Brain microvascular endothelial cell (primary cell): ENCODE results near the gene WDTC1.
"Not testable (repeated sequence)": the region's sequence is repeated elsewhere in the genome, so short reads cannot be mapped to it uniquely, and the experiment has no call there.

Source experiments
- DNase-seq: peaks from one replicate; pipeline ENCODE4 v3.0.0-alpha.2; 2020
- H3K27ac ChIP-seq: fragments of 250-450 bp; sonication (Bioruptor Pico); 2 replicates; pipeline ENCODE4 v1.5.1; 2020; ENCODE audit warnings: mild to moderate bottlenecking, moderate library complexity
- H3K27me3 ChIP-seq: fragments of 250-450 bp; sonication (Bioruptor Pico); replicated peaks from 2 replicates; pipeline ENCODE4 v1.5.1; 2020; ENCODE audit warnings: mild to moderate bottlenecking
- H3K36me3 ChIP-seq: fragments of 250-450 bp; sonication (Bioruptor Pico); replicated peaks from 2 replicates; pipeline ENCODE4 v1.5.1; 2020; ENCODE audit warnings: mild to moderate bottlenecking
- H3K4me3 ChIP-seq: 2 replicates; pipeline ENCODE4 v1.5.1; 2011; ENCODE audit warnings: low read depth, mild to moderate bottlenecking, control low read depth, low read length, moderate library complexity
- in situ Hi-C: cut with HindIII; loops from 2 replicates; pipeline ENCODE4 v1.10.0; 2017; ENCODE audit warnings: low sequenced_read_pairs, low pct_ligation_motif_present
- TF ChIP-seq, protein P1 (sequence below): IDR thresholded peaks from 2 replicates; pipeline ENCODE4 v1.5.1; 2011; ENCODE audit warnings: low read depth, mild to moderate bottlenecking, moderate library complexity, low read length, control low read depth, inconsistent platforms; ENCODE audit errors: missing control alignments

The WDTC1 gene

DNA sequence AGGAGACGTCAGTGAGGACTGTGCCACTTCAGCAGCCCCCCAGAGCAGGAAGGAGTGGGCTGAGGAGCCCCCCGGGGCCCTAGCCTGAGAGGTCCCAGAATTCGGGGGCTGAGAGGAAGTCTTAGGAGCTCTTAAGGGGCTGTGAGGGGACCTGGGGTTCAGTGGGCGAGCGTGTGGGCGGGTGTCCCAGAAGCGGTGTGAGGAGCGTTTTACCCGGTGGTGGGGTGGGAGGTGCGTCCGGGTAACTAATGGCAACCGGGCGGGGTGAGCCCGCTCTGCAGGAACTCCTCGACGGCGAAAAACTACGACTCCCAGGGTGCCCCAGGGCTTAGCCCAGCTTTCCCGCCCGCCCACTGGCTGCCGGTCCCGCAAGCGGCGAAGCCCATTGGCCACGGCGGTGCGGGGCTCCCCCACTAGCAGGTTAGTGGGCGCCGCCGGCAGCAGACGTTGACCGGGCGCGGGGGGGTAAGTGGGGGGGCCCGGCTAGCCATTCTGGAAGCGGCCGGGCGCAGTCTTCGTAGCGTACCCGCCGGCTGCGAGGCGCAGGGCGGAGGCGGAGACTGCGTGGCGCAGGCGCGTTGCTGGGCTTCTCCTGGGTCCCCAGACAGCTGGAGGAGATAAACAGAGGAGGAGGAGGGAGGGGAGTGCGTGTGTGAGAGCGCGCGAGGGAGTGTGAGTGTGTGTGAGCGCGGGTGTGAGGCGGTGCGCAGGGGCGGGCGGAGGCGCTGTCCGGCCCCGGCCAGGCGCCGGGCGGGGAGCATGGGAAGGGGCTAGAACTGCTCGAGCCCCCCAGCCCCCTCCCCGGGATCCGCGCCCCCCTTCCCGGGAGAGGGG is at the start of gene WDTC1:
TSS of gene WDTC1 (plus strand) at position 584 of the 834 bp plus-strand sequence. CDS start 26,423 bp downstream, outside the sequence.
- H3K27ac ChIP-seq: no peak within 1 kb of the TSS
- in situ Hi-C loops: no loop called here
- peak; percentile 96 for DNase-seq
- H3K27me3 ChIP-seq: no peaks in the 10 kb centered on the region
- peak within 1 kb of the TSS; percentile 67 for H3K4me3 ChIP-seq
- TF ChIP-seq, protein P1, sequence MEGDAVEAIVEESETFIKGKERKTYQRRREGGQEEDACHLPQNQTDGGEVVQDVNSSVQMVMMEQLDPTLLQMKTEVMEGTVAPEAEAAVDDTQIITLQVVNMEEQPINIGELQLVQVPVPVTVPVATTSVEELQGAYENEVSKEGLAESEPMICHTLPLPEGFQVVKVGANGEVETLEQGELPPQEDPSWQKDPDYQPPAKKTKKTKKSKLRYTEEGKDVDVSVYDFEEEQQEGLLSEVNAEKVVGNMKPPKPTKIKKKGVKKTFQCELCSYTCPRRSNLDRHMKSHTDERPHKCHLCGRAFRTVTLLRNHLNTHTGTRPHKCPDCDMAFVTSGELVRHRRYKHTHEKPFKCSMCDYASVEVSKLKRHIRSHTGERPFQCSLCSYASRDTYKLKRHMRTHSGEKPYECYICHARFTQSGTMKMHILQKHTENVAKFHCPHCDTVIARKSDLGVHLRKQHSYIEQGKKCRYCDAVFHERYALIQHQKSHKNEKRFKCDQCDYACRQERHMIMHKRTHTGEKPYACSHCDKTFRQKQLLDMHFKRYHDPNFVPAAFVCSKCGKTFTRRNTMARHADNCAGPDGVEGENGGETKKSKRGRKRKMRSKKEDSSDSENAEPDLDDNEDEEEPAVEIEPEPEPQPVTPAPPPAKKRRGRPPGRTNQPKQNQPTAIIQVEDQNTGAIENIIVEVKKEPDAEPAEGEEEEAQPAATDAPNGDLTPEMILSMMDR: no peak
- no peaks in the 10 kb centered on the region for H3K36me3 ChIP-seq

DNA sequence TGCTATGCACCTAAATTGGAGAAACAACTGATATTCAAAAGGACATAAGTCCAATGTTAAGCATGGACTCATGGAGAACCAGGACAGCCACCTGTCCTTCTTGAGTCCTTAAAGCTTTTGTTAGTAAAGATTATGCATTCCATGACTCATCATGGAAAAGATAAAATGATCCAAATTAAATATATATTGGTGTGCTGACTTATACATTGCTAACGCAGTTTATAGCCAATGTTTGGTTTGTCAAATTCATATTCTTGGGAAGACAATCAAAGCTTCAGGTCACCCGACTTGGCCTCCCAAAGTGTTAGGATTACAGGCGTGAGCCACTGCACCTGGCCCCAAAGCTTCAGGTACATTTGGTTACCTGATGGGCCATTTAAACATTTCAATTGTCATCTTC is 49.8 kb upstream of the WDTC1 start:
- H3K27ac ChIP-seq, H3K4me3 ChIP-seq: not testable (repeated sequence)

GRCh38 chr1:27192039-27192529 is 42.3 kb upstream of the WDTC1 start:
- H3K36me3 ChIP-seq: no peaks in the 10 kb centered on the region
- DNase-seq: no peak
- H3K27ac ChIP-seq: no peak overlapping the region
- no peaks in the 10 kb centered on the region for H3K27me3 ChIP-seq
- no peak overlapping the region for H3K4me3 ChIP-seq
- TF ChIP-seq, protein P1: no peak
- in situ Hi-C loops: no loop called here

More for the DNA sequence above, 49.8 kb upstream of the WDTC1 start:
- in situ Hi-C loops, H3K27me3 ChIP-seq, H3K36me3 ChIP-seq, DNase-seq: not testable (repeated sequence)

DNA sequence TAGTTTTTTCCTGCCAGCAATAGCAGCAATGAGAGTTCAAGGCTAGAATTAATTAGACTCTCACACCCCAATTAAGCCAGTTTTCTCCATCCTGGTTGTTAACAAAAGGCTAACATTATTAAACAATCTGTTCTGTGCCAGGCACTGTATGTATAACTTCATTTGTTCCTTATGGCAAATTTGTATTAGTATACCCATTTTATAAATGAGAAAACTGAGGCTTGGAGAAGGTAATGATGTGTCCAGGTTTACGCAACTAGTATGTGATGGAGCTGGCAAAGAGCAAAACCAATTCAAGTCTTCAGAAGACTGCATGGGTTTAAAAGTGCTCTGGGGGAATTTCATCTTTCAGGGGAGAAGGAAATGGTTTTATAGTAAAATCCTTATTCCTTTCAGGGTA is 41.2 kb upstream of the WDTC1 start:
- TF ChIP-seq, protein P1: no peak
- no peaks in the 10 kb centered on the region for H3K27me3 ChIP-seq
- H3K36me3 ChIP-seq: no peaks in the 10 kb centered on the region
- no peak overlapping the region for H3K4me3 ChIP-seq
- H3K27ac ChIP-seq: no peak overlapping the region
- no peak for DNase-seq
- in situ Hi-C loops: no loop called here

DNA sequence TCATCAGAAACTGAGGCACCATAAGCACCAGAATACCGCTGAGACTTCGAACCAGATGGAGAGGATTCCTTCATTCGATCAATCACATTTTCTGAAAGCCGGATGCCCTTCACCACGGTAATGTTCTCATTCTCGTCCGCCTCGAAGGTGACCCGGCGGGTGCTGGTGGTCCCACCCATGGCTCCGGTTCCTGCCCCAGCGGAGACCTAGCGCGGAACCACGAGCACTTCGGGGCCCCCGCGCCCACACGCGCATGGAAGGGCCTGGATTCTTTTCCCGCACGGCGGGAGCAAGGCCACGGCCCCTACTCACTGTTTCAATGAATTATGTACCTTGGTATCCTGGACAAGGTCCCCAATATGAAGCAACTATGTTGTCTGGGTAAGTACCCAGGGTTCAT is 33.1 kb upstream of the WDTC1 start:
- in situ Hi-C loops: no loop called here
- TF ChIP-seq, protein P1: no peak
- DNase-seq: no peak
- Histone ChIP-seq H3K4me3 (no peak overlapping the region), H3K27ac (no peak overlapping the region), H3K36me3 (no peaks in the 10 kb centered on the region), H3K27me3 (no peaks in the 10 kb centered on the region)

GRCh38 chr1:27203946-27204345 is 30.5 kb upstream of the WDTC1 start:
- TF ChIP-seq, protein P1: no peak
- no peaks in the 10 kb centered on the region for H3K36me3 ChIP-seq
- H3K27ac ChIP-seq: no peak overlapping the region
- no peak for DNase-seq
- no peak overlapping the region for H3K4me3 ChIP-seq
- no peaks in the 10 kb centered on the region for H3K27me3 ChIP-seq
- in situ Hi-C loops: no loop called here

- in situ Hi-C loops, DNase-seq: not testable (repeated sequence)
Observed at GRCh38 chr1:27207238-27207637, 27.2 kb upstream of the WDTC1 start.

GRCh38 chr1:27208143-27208850 is 26.1 kb upstream of the WDTC1 start:
- in situ Hi-C loops, H3K4me3 ChIP-seq, H3K27ac ChIP-seq, H3K27me3 ChIP-seq, H3K36me3 ChIP-seq: not testable (repeated sequence)
- DNase-seq: peak; percentile 15

More at GRCh38 chr1:27207238-27207637, 27.2 kb upstream of the WDTC1 start:
- not testable (repeated sequence) for H3K36me3 ChIP-seq, H3K27me3 ChIP-seq, H3K4me3 ChIP-seq, H3K27ac ChIP-seq
